IPS DF 6.9 (cell line): ENCODE results near the gene ANXA7.
A peak's percentile ranks its signal among the peaks of the same experiment; 100 is the strongest.
"Not testable (repeated sequence)": the region's sequence is repeated elsewhere in the genome, so short reads cannot be mapped to it uniquely, and the experiment has no call there.

ENCODE experiments used
- DNase-seq: peaks from one replicate; pipeline ENCODE4 v3.0.0-alpha.2; 2013; ENCODE audit warnings: low read depth, low spot score
- H3K27ac ChIP-seq: one replicate; pipeline ENCODE4 v1.5.1; 2013; ENCODE audit warnings: low read length, control low read depth
- H3K27me3 ChIP-seq: 2 replicates; pipeline ENCODE4 v1.6.1; 2013; ENCODE audit warnings: mild to moderate bottlenecking, low read length; ENCODE audit not compliant: control insufficient read depth, insufficient read depth
- H3K36me3 ChIP-seq: 2 replicates; pipeline ENCODE4 v1.6.1; 2013; ENCODE audit warnings: low read length; ENCODE audit not compliant: control insufficient read depth, insufficient read depth
- H3K4me1 ChIP-seq: 2 replicates; pipeline ENCODE4 v1.6.1; 2013; ENCODE audit warnings: low read length; ENCODE audit not compliant: control insufficient read depth, insufficient read depth
- H3K4me3 ChIP-seq: 2 replicates; pipeline ENCODE4 v1.5.1; 2013; ENCODE audit warnings: mild to moderate bottlenecking, low read length
- H3K9me3 ChIP-seq: 2 replicates; pipeline ENCODE4 v1.6.1; 2013; ENCODE audit warnings: low read length, inconsistent platforms; ENCODE audit not compliant: control insufficient read depth, insufficient read depth
- WGBS: extraction: QIAGEN DNeasy Blood & Tissue Kit; methylation state at CpG from one replicate; pipeline ENCODE4 v1.1.7; 2013; ENCODE audit warnings: mixed read lengths, missing lambda C conversion rate; ENCODE audit not compliant: insufficient read length, insufficient coverage; 5-methylcytosine and 5-hydroxymethylcytosine counted together

ANXA7 gene

DNA sequence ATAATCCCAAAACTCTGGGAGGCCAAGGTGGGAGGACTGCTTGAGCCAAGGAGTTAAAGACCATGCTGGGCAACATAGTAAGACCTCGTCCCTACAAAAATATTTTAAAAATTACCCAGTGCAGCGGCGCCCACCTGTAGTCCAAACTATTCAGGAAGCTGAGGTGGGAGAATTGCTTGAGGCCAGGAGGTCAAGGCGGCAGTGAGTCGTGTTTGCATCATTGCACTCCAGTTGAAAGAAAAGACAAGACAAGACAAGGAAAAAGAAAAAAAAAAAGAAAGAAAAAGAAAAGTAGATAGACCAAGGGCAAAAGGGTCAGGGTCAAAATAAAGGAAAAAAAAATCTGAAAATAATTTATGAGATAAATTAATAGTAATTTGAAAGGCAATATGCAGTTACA, 5.8 kb downstream of the ANXA7 start:
- no peaks in the 10 kb centered on the region for H3K27me3 ChIP-seq
- no peak for DNase-seq
- no CpG with 5 or more reads among the region's 5 CpGs for WGBS
- H3K9me3 ChIP-seq, result no peaks in the 10 kb centered on the region
- H3K4me3 ChIP-seq, result no peak overlapping the region
- H3K4me1 ChIP-seq, result no peaks in the 10 kb centered on the region
- no peaks in the 10 kb centered on the region for H3K36me3 ChIP-seq
- no peak overlapping the region for H3K27ac ChIP-seq

DNA sequence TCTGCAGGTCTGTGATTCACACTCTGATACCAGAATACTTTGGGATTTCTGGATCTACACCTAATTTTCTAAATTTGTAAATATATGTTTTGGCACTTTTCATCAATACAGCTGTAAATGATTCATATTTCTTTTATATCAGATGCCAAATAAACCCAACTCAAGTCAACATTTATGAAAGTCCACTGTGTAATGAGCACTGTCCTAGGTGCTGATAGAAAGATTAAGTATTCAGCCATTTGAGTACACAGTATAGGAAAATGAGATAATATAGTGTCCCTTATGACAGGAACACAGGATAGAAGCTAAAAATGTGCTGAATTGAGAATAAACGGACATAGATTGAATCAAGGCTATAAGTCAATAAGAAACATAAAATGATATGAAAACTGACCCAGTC, 6.4 kb downstream of the ANXA7 start:
- no CpG with 5 or more reads among the region's 1 CpG for WGBS
- Histone ChIP-seq H3K36me3 (no peaks in the 10 kb centered on the region), H3K4me3 (no peak overlapping the region), H3K27ac (no peak overlapping the region), H3K27me3 (no peaks in the 10 kb centered on the region), H3K4me1 (no peaks in the 10 kb centered on the region), H3K9me3 (no peaks in the 10 kb centered on the region)
- no peak for DNase-seq

DNA sequence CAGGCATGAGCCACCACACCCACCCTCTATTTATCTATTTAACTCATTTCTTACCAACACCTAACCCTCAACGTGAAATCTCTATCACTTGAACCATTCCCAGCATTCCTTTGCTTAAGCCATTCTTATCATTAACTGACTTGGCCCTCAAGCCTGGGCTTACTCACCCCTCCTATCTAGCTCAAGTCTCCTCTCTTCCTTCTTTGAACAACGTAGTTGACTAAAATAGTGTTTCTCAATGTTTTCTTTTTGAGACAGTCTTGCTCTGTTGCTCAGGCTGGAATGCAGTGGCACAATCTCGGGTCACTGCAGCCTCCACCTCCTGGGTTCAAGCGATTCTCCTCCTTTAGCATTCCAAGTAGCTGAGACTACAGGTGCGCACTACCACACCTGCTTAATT, 7.0 kb downstream of the ANXA7 start:
- H3K4me1 ChIP-seq, result no peaks in the 10 kb centered on the region
- no peaks in the 10 kb centered on the region for H3K9me3 ChIP-seq
- DNase-seq, result no peak
- 100% methylated on average over 1 of the region's 5 CpGs for WGBS
- H3K36me3 ChIP-seq, result no peaks in the 10 kb centered on the region
- H3K27ac ChIP-seq, result no peak overlapping the region
- H3K27me3 ChIP-seq, result no peaks in the 10 kb centered on the region
- H3K4me3 ChIP-seq, result no peak overlapping the region

DNA sequence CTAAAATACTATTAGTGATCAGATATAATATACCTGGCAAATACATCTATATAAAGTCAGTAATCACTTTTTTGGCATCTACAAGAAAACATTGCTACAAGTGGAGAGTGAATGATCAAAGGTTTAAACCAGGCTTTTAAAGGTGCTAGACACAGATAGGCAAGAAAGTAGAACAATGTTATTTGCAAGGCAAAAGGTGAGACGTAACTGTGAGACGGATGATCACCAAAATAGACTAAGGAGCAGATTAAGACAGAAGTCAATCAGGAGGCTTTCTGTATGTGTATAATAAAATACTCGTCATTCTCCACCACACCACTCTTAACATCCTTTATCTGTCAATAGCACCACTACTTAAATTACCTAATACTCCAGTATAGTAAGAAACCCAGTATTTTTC, 8.3 kb downstream of the ANXA7 start:
- H3K4me3 ChIP-seq, result no peak overlapping the region
- no peak for DNase-seq
- no peaks in the 10 kb centered on the region for H3K36me3 ChIP-seq
- H3K4me1 ChIP-seq, result no peaks in the 10 kb centered on the region
- no CpG with 5 or more reads among the region's 3 CpGs for WGBS
- H3K27me3 ChIP-seq, result no peaks in the 10 kb centered on the region
- no peak overlapping the region for H3K27ac ChIP-seq
- no peaks in the 10 kb centered on the region for H3K9me3 ChIP-seq

DNA sequence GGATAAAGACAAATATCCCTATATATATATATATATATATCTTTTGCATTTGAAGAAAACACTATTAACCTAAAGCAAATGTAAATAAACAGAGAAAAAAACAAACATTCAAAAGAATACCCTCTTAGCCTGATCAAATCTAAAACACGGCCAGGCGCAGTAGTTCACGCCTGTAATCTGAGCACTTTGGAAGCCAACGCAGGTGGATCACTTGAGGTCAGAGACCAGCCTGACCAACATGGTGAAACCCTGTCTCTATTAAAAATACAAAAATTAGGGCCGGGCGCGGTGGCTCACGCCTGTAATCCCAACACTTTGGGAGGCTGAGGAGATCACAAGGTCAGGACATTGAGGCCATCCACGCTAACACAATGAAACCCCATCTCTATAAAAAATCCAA, 9.2 kb downstream of the ANXA7 start:
- H3K4me3 ChIP-seq, result no peak overlapping the region
- H3K36me3 ChIP-seq, result no peaks in the 10 kb centered on the region
- no CpG with 5 or more reads among the region's 9 CpGs for WGBS
- H3K9me3 ChIP-seq, result no peaks in the 10 kb centered on the region
- no peak for DNase-seq
- H3K4me1 ChIP-seq, result no peaks in the 10 kb centered on the region
- H3K27ac ChIP-seq, result no peak overlapping the region
- H3K27me3 ChIP-seq, result no peaks in the 10 kb centered on the region

DNA sequence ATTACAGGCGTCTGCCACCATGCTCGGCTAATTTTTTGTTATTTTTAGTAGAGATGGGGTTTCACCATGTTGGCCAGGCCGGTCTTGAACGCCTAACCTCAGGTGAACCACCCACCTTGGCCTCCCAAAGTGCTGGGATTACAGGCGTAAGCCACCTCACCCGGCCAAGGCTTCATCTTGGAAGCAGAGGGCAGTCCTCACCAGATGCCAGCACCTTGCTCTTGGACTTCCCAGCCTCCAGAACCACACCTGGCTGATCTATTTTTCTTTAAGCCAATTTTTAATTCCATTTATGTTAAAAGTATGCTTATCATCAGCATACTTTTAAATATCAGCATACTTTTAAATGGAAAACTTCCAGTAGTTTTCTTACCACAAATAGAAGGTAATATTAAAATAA, 12.2 kb downstream of the ANXA7 start:
- Histone ChIP-seq H3K4me1 (no peaks in the 10 kb centered on the region), H3K9me3 (no peaks in the 10 kb centered on the region), H3K4me3 (no peak overlapping the region), H3K36me3 (no peaks in the 10 kb centered on the region; the same call in 1 of the 2 replicates), H3K27me3 (no peaks in the 10 kb centered on the region), H3K27ac (no peak overlapping the region)
- no peak for DNase-seq
- WGBS, result no CpG with 5 or more reads among the region's 6 CpGs

DNA sequence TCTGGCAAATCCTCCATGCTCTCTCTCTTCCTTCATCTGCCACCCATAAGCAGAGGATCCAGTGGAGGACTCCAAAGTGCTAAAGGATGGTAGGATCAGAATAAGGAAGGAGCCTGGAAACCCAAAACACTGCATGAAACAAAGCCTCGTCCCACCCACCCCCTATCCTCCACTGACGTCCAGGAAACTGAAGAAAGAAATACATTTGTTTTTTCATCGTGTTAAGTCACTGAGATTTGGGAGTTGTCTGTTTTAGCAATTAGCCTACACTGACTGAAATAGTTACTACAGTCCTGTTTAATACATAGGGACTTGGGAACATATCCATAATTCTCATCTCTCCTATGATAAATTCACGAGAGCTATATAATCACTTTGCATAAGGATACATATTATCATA, 14.8 kb downstream of the ANXA7 start:
- no peak overlapping the region for H3K4me3 ChIP-seq
- no peaks in the 10 kb centered on the region for H3K27me3 ChIP-seq
- no peaks in the 10 kb centered on the region for H3K9me3 ChIP-seq
- DNase-seq, result no peak
- H3K36me3 ChIP-seq, result peaks cover 2% of the 10 kb centered on the region; the same call in 1 of the 2 replicates
- no peaks in the 10 kb centered on the region for H3K4me1 ChIP-seq
- WGBS, result no CpG with 5 or more reads among the region's 4 CpGs
- no peak overlapping the region for H3K27ac ChIP-seq

DNA sequence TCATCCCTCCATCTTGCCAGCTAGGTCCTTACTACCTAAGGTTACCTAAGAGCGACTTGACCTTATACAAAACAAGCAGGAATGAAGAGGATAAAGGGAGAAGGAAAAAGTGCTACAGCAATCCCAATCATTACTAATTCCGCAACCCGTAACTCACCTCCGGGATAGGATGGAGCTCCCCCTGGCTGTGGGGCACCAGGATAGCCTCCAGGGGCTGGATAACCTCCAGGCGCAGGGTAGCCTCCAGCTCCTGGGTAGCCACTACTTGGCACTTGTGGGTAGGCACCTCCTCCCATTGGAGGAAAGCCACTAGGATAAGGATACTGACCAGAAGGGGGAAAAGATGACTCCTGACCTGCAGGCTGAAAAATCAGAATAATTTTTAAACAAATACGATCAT, 15.8 kb downstream of the ANXA7 start:
- H3K4me3 ChIP-seq, result no peak overlapping the region
- no peaks in the 10 kb centered on the region for H3K4me1 ChIP-seq
- H3K9me3 ChIP-seq, result no peaks in the 10 kb centered on the region
- whole genome bisulfite sequencing, result no CpG with 5 or more reads among the region's 6 CpGs
- no peaks in the 10 kb centered on the region for H3K27me3 ChIP-seq
- H3K36me3 ChIP-seq, result peaks cover 2% of the 10 kb centered on the region; the same call in 1 of the 2 replicates
- no peak overlapping the region for H3K27ac ChIP-seq
- DNase-seq, result peak; percentile 7

DNA sequence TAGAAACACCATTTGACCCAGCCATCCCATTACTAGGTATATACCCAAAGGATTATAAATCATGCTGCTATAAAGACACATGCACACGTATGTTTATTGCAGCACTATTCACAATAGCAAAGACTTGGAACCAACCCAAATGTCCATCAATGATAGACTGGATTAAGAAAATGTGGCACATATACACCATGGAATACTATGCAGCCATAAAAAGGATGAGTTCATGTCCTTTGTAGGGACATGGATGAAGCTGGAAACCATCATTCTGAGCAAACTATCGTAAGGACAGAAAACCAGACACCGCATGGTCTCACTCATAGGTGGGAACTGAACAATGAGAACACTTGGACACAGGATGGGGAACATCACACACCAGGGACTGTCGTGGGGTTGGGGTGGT, 19.5 kb downstream of the ANXA7 start:
- H3K4me3 ChIP-seq, DNase-seq, H3K4me1 ChIP-seq, H3K27ac ChIP-seq, H3K9me3 ChIP-seq, H3K36me3 ChIP-seq, H3K27me3 ChIP-seq: not testable (repeated sequence)
- no CpG with 5 or more reads among the region's 4 CpGs for WGBS

DNA sequence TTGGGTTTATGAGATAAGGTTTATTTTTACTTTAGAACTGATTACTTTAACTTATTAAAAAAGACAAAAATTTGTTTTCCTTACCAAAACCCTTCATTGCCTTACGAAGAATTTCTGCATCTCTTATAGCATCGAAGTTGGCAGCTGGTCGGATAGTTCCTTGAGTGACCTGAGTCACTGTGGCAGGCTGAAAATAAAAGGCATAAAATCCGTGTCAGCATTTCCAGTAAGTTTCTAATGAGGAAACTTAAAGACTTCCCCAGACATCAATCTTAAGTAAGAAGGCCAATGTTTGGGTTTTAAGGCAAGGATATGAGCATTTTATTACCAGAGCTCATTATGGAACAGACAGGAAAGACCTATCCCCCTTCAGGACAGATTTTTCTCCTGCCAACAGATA, 25.6 kb downstream of the ANXA7 start:
- no peak overlapping the region for H3K4me3 ChIP-seq

DNA sequence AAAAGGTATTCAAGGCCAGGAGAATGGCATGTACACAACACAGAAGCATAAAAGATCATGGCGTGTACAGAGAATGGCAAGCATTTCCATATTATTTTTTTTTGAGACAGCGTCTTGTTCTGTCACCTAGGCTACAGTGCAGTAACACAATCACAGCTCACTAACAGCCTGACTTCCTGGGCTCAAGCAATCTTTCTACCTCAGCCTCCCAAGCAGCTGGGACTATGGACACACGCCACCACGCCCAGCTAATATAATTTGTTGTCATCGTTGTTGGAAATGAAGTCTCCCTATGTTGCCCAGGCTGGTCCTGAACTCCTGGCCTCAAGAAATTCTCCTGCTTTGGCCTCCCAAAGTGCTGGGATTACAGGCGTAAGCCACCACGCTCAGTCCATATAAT, 27.3 kb downstream of the ANXA7 start:
- no peaks in the 10 kb centered on the region for H3K27me3 ChIP-seq
- no peaks in the 10 kb centered on the region for H3K9me3 ChIP-seq
- H3K27ac ChIP-seq, result no peak overlapping the region
- no peak overlapping the region for H3K4me3 ChIP-seq
- peaks cover 2% of the 10 kb centered on the region; the same call in 1 of the 2 replicates for H3K36me3 ChIP-seq
- DNase-seq, result no peak
- WGBS, result no CpG with 5 or more reads among the region's 7 CpGs
- no peaks in the 10 kb centered on the region for H3K4me1 ChIP-seq

More for the DNA sequence above, 25.6 kb downstream of the ANXA7 start:
- H3K9me3 ChIP-seq, result no peaks in the 10 kb centered on the region
- no peaks in the 10 kb centered on the region; the same call in 1 of the 2 replicates for H3K36me3 ChIP-seq
- no CpG with 5 or more reads among the region's 4 CpGs for WGBS
- H3K4me1 ChIP-seq, result no peaks in the 10 kb centered on the region
- H3K27ac ChIP-seq, result no peak overlapping the region
- H3K27me3 ChIP-seq, result no peaks in the 10 kb centered on the region
- DNase-seq, result no peak
